Measurements from ENCODE around the gene CDCA3.

Gene CDCA3

GRCh38 chr12:6852651-6853354 lies 1.7 kb upstream of the CDCA3 start:
- no CpG with 5 or more reads among the region's 18 CpGs for WGBS, 2 donors (ENCODE audit: extremely low coverage in 2 of 2, insufficient read length in 2 of 2, insufficient replicate concordance in 1 of 2)
- no peak overlapping the region for H3K23ac ChIP-seq (ENCODE audit: low read depth, low read length, poor library complexity)
- peak overlapping the region; percentile 80 for H2AFZ ChIP-seq (ENCODE audit: low read length)

GRCh38 chr12:6851921-6852650 lies 1.0 kb upstream of the CDCA3 start, which contains the start of gene USP5:
Gene USP5, plus strand, starts transcription at chr12:6852150. Its CDS starts 30 bp downstream, at chr12:6852180.
- Histone ChIP-seq H3K9ac (ENCODE audit: low read depth, low read length, poor library complexity) (peak within 1 kb of the TSS; percentile 94), H2BK5ac (ENCODE audit: low read length) (peak within 1 kb of the TSS; percentile 90), H3K18ac (ENCODE audit: low read length) (peak within 1 kb of the TSS; percentile 96), H3K9me3 (replicated peaks in 1 of 2; ENCODE audit: control insufficient read depth in 2 of 2, insufficient read depth in 1 of 2, low read depth in 1 of 2, low read length in 2 of 2) (no peaks in the 10 kb centered on the region), H4K91ac (ENCODE audit: low read depth, low read length, poor library complexity) (no peak within 1 kb of the TSS), H3K4me2 (ENCODE audit: insufficient read depth, low read length, poor library complexity, severe bottlenecking) (peak within 1 kb of the TSS; percentile 88), H3K4me3 (ENCODE audit: low read length in 2 of 2) (peak within 1 kb of the TSS; percentile 77 to 92), H3K27me3 (ENCODE audit: control insufficient read depth in 3 of 3, insufficient read depth in 3 of 3, low read depth in 1 of 3, low read length in 3 of 3) (no peaks in the 10 kb centered on the region), H2BK120ac (ENCODE audit: low read depth, low read length) (no peak within 1 kb of the TSS), H2BK15ac (ENCODE audit: low read length) (no peak within 1 kb of the TSS), H2AFZ (ENCODE audit: low read length) (peak within 1 kb of the TSS; percentile 89), H3K4ac (ENCODE audit: low read length) (no peak within 1 kb of the TSS), H3K79me1 (ENCODE audit: low read depth, low read length) (peaks cover 13% of the 10 kb centered on the region), H3K36me3 (replicated peaks in 1 of 2; ENCODE audit: control insufficient read depth in 2 of 2, insufficient read depth in 2 of 2, low read length in 2 of 2) (peaks cover 35 to 75% of the 10 kb centered on the region in 2 donors), H2BK12ac (ENCODE audit: low read length) (peak within 1 kb of the TSS; percentile 24), H3K23ac (ENCODE audit: low read depth, low read length, poor library complexity) (peak within 1 kb of the TSS; percentile 31), H4K8ac (ENCODE audit: low read depth, low read length) (no peak within 1 kb of the TSS), H3K14ac (ENCODE audit: low read length) (peak within 1 kb of the TSS; percentile 25), H3K4me1 (ENCODE audit: control insufficient read depth in 2 of 2, insufficient read depth in 1 of 2, low read depth in 1 of 2, low read length in 2 of 2) (peaks cover 10 to 17% of the 10 kb centered on the region in 2 donors), H3K27ac (replicated peaks; ENCODE audit: low read length) (peak within 1 kb of the TSS; percentile 81), H2AK5ac (ENCODE audit: low read depth, low read length) (peak within 1 kb of the TSS; percentile 64)
- no CpG with 5 or more reads among the region's 65 CpGs for WGBS, 2 donors (ENCODE audit: extremely low coverage in 2 of 2, insufficient read length in 2 of 2, insufficient replicate concordance in 1 of 2)
- DNase-seq (ENCODE audit: low spot score) = peak; percentile 99

More at GRCh38 chr12:6852651-6853354, 1.7 kb upstream of the CDCA3 start:
- no peak overlapping the region for H4K8ac ChIP-seq (ENCODE audit: low read depth, low read length)
- no peak overlapping the region for H2AK5ac ChIP-seq (ENCODE audit: low read depth, low read length)
- DNase-seq (ENCODE audit: low spot score) = no peak
- peak overlapping the region; percentile 77 to 82 for H3K4me3 ChIP-seq (ENCODE audit: low read length in 2 of 2)
- H2BK12ac ChIP-seq (ENCODE audit: low read length) = no peak overlapping the region
- H2BK15ac ChIP-seq (ENCODE audit: low read length) = no peak overlapping the region
- H3K9me3 ChIP-seq (replicated peaks in 1 of 2; ENCODE audit: control insufficient read depth in 2 of 2, insufficient read depth in 1 of 2, low read depth in 1 of 2, low read length in 2 of 2) = no peaks in the 10 kb centered on the region
- H3K18ac ChIP-seq (ENCODE audit: low read length) = no peak overlapping the region
- peak overlapping the region; percentile 80 for H3K9ac ChIP-seq (ENCODE audit: low read depth, low read length, poor library complexity)
- peaks cover 36 to 75% of the 10 kb centered on the region in 2 donors for H3K36me3 ChIP-seq (replicated peaks in 1 of 2; ENCODE audit: control insufficient read depth in 2 of 2, insufficient read depth in 2 of 2, low read length in 2 of 2)
- H3K27ac ChIP-seq (replicated peaks; ENCODE audit: low read length) = peak overlapping the region; percentile 37
- no peak overlapping the region for H2BK120ac ChIP-seq (ENCODE audit: low read depth, low read length)
- no peak overlapping the region for H2BK5ac ChIP-seq (ENCODE audit: low read length)
- H3K4ac ChIP-seq (ENCODE audit: low read length) = no peak overlapping the region
- H3K4me2 ChIP-seq (ENCODE audit: insufficient read depth, low read length, poor library complexity, severe bottlenecking) = peak overlapping the region; percentile 88
- H4K91ac ChIP-seq (ENCODE audit: low read depth, low read length, poor library complexity) = no peak overlapping the region
- H3K27me3 ChIP-seq (ENCODE audit: control insufficient read depth in 3 of 3, insufficient read depth in 3 of 3, low read depth in 1 of 3, low read length in 3 of 3) = no peaks in the 10 kb centered on the region
- peaks cover 13% of the 10 kb centered on the region for H3K79me1 ChIP-seq (ENCODE audit: low read depth, low read length)
- H3K4me1 ChIP-seq (ENCODE audit: control insufficient read depth in 2 of 2, insufficient read depth in 1 of 2, low read depth in 1 of 2, low read length in 2 of 2) = peaks cover 10 to 17% of the 10 kb centered on the region in 2 donors
- peak overlapping the region; percentile 5 for H3K14ac ChIP-seq (ENCODE audit: low read length)

GRCh38 chr12:6850796-6851152 lies 312 bp downstream of the CDCA3 start:
- H3K4ac ChIP-seq (ENCODE audit: low read length) = no peak overlapping the region
- H2AFZ ChIP-seq (ENCODE audit: low read length) = no peak overlapping the region
- no peak overlapping the region for H2BK120ac ChIP-seq (ENCODE audit: low read depth, low read length)
- H3K9me3 ChIP-seq (replicated peaks in 1 of 2; ENCODE audit: control insufficient read depth in 2 of 2, insufficient read depth in 1 of 2, low read depth in 1 of 2, low read length in 2 of 2) = no peaks in the 10 kb centered on the region
- H4K8ac ChIP-seq (ENCODE audit: low read depth, low read length) = no peak overlapping the region
- no peak overlapping the region for H2BK15ac ChIP-seq (ENCODE audit: low read length)
- H3K4me1 ChIP-seq (ENCODE audit: control insufficient read depth in 2 of 2, insufficient read depth in 1 of 2, low read depth in 1 of 2, low read length in 2 of 2) = peaks cover 10 to 17% of the 10 kb centered on the region in 2 donors
- H3K79me1 ChIP-seq (ENCODE audit: low read depth, low read length) = peaks cover 10% of the 10 kb centered on the region
- H3K36me3 ChIP-seq (replicated peaks in 1 of 2; ENCODE audit: control insufficient read depth in 2 of 2, insufficient read depth in 2 of 2, low read length in 2 of 2) = peaks cover 37 to 75% of the 10 kb centered on the region in 2 donors
- H2AK5ac ChIP-seq (ENCODE audit: low read depth, low read length) = peak overlapping the region; percentile 64
- no peak overlapping the region for H2BK12ac ChIP-seq (ENCODE audit: low read length)
- no peak overlapping the region for H4K91ac ChIP-seq (ENCODE audit: low read depth, low read length, poor library complexity)
- H3K4me2 ChIP-seq (ENCODE audit: insufficient read depth, low read length, poor library complexity, severe bottlenecking) = peak overlapping the region; percentile 76
- H3K14ac ChIP-seq (ENCODE audit: low read length) = no peak overlapping the region
- H3K4me3 ChIP-seq (ENCODE audit: low read length in 2 of 2) = peak overlapping the region; percentile 77 to 86
- H3K23ac ChIP-seq (ENCODE audit: low read depth, low read length, poor library complexity) = no peak overlapping the region
- H2BK5ac ChIP-seq (ENCODE audit: low read length) = no peak overlapping the region
- peak overlapping the region; percentile 84 for H3K18ac ChIP-seq (ENCODE audit: low read length)
- DNase-seq (ENCODE audit: low spot score) = no peak
- no peaks in the 10 kb centered on the region for H3K27me3 ChIP-seq (ENCODE audit: control insufficient read depth in 3 of 3, insufficient read depth in 3 of 3, low read depth in 1 of 3, low read length in 3 of 3)
- H3K9ac ChIP-seq (ENCODE audit: low read depth, low read length, poor library complexity) = peak overlapping the region; percentile 90
- peak overlapping the region; percentile 30 for H3K27ac ChIP-seq (replicated peaks; ENCODE audit: low read length)
- WGBS, 2 donors (ENCODE audit: extremely low coverage in 2 of 2, insufficient read length in 2 of 2, insufficient replicate concordance in 1 of 2) = no CpG with 5 or more reads among the region's 16 CpGs

- Histone ChIP-seq H2BK12ac (ENCODE audit: low read length) (no peak overlapping the region), H2BK120ac (ENCODE audit: low read depth, low read length) (no peak overlapping the region), H3K4me1 (ENCODE audit: control insufficient read depth in 2 of 2, insufficient read depth in 1 of 2, low read depth in 1 of 2, low read length in 2 of 2) (peaks cover 10 to 17% of the 10 kb centered on the region in 2 donors), H3K4me2 (ENCODE audit: insufficient read depth, low read length, poor library complexity, severe bottlenecking) (peak overlapping the region; percentile 76), H2AFZ (ENCODE audit: low read length) (no peak overlapping the region), H3K9ac (ENCODE audit: low read depth, low read length, poor library complexity) (no peak overlapping the region), H3K14ac (ENCODE audit: low read length) (no peak overlapping the region), H3K18ac (ENCODE audit: low read length) (no peak overlapping the region), H2AK5ac (ENCODE audit: low read depth, low read length) (no peak overlapping the region), H3K4ac (ENCODE audit: low read length) (no peak overlapping the region), H3K36me3 (replicated peaks in 1 of 2; ENCODE audit: control insufficient read depth in 2 of 2, insufficient read depth in 2 of 2, low read length in 2 of 2) (peaks cover 40 to 75% of the 10 kb centered on the region in 2 donors), H3K23ac (ENCODE audit: low read depth, low read length, poor library complexity) (no peak overlapping the region), H4K91ac (ENCODE audit: low read depth, low read length, poor library complexity) (no peak overlapping the region), H3K4me3 (ENCODE audit: low read length in 2 of 2) (peak overlapping the region; percentile 77 to 86), H3K27me3 (ENCODE audit: control insufficient read depth in 3 of 3, insufficient read depth in 3 of 3, low read depth in 1 of 3, low read length in 3 of 3) (no peaks in the 10 kb centered on the region), H4K8ac (ENCODE audit: low read depth, low read length) (no peak overlapping the region), H3K9me3 (replicated peaks in 1 of 2; ENCODE audit: control insufficient read depth in 2 of 2, insufficient read depth in 1 of 2, low read depth in 1 of 2, low read length in 2 of 2) (no peaks in the 10 kb centered on the region), H2BK15ac (ENCODE audit: low read length) (no peak overlapping the region), H3K79me1 (ENCODE audit: low read depth, low read length) (peaks cover 8% of the 10 kb centered on the region), H3K27ac (replicated peaks; ENCODE audit: low read length) (no peak overlapping the region), H2BK5ac (ENCODE audit: low read length) (no peak overlapping the region)
- WGBS, 2 donors (ENCODE audit: extremely low coverage in 2 of 2, insufficient read length in 2 of 2, insufficient replicate concordance in 1 of 2) = no CpG with 5 or more reads among the region's 10 CpGs
- no peak for DNase-seq (ENCODE audit: low spot score)
These were observed 1.0 kb downstream of the CDCA3 start for GRCh38 chr12:6849976-6850560.

All from neuronal stem cell (in vitro differentiated cells).